HCT116 (cell line): ENCODE measurements around the gene CATSPERB. TPM values are rescaled to one million over a fixed set of nuclear protein-coding genes. Genes with fewer than 3 reads are reported as not detected.

Source experiments
- ATAC-seq: fragments of 200-7000 bp; cut with Tn5 transposase; 2 replicates; pipeline ENCODE4 v1.9.1; 2020; ENCODE audit warnings: mild to moderate bottlenecking, moderate library complexity
- BruUV-seq: library from RNA; stranded (reverse); fragments of 400-500 nt; replicated peaks from 2 replicates; lab custom pipeline; 2021; lab: Mats Ljungman, UMichigan
- CTCF ChIA-PET: fragments of 300-600 bp; sonication (Branson Sonifier 250); formaldehyde crosslinking; loops from one replicate; lab custom pipeline; 2021; ENCODE audit warnings: antibody characterized with exemption; lab: Charles Lee
- POLR2A ChIA-PET: fragments of 300-600, 350-600 bp; sonication (Branson Sonifier 250); formaldehyde crosslinking; loops from one replicate; lab custom pipeline; 2021; ENCODE audit warnings: antibody characterized with exemption; lab: Charles Lee
- RAD21 ChIA-PET, 2 experiments: fragments of 300-600 bp; sonication (Branson Sonifier 250); formaldehyde crosslinking; loops; one replicate each; lab custom pipeline; 2023; ENCODE audit warnings: low total read pairs in 2 of 2; ENCODE audit not compliant: uncharacterized antibody in 2 of 2, unreplicated experiment in 2 of 2, low non-redundant PET in 1 of 2; lab: Charles Lee
- DNase-seq: peaks from one replicate; pipeline ENCODE4 v3.0.0-alpha.2; 2010; ENCODE audit warnings: low read depth, low spot score
- H2AFZ ChIP-seq: fragments of 200-600 bp; shearing (Covaris generic), sonication (generic); 2 replicates; pipeline ENCODE4 v1.6.1; 2017; ENCODE audit warnings: low read depth, mixed run types, mixed read lengths, antibody characterized with exemption, low read length; ENCODE audit not compliant: poor library complexity, severe bottlenecking
- H3K27ac ChIP-seq: 2 replicates; pipeline ENCODE4 v1.5.1; 2012; ENCODE audit warnings: low read depth, low read length
- H3K27me3 ChIP-seq: fragments of 200-600 bp; sonication (generic); 2 replicates; pipeline ENCODE4 v1.6.1; 2016; ENCODE audit warnings: mixed run types, low read length, mixed read lengths; ENCODE audit not compliant: insufficient read depth
- H3K36me3 ChIP-seq, 2 experiments: fragments of 200-500 bp in 1 of 2; fragments of 200-600 bp in 1 of 2; sonication (Bioruptor generic) in 1 of 2; sonication (generic) in 1 of 2; 2 replicates each; pipeline versions ENCODE4 v1.5.1 to v1.6.1; 2014 to 2016; ENCODE audit warnings: low read length in 2 of 2, inconsistent platforms in 1 of 2, mixed read lengths in 1 of 2, mixed run types in 1 of 2; ENCODE audit not compliant: insufficient read depth in 2 of 2, control insufficient read depth in 1 of 2
- H3K4me1 ChIP-seq, 2 experiments: fragments of 200-600 bp in 1 of 2; sonication (generic) in 1 of 2; 2 replicates each; pipeline versions ENCODE4 v1.5.1 to v1.6.1; 2012 to 2017; ENCODE audit warnings: low read length in 2 of 2, inconsistent platforms in 1 of 2, mild to moderate bottlenecking in 1 of 2, mixed read lengths in 1 of 2, mixed run types in 1 of 2, moderate library complexity in 1 of 2; ENCODE audit not compliant: insufficient read depth in 2 of 2, control insufficient read depth in 1 of 2
- H3K4me2 ChIP-seq: fragments of 200-600 bp; sonication (generic); 2 replicates; pipeline ENCODE4 v1.6.1; 2017; ENCODE audit warnings: mixed run types, low read length, mixed read lengths
- H3K4me3 ChIP-seq, 2 experiments: fragments of 200-600 bp in 1 of 2; sonication (generic) in 1 of 2; replicated peaks in 1 of 2; 2 replicates each; pipeline ENCODE4 v1.5.1; 2011 to 2016; ENCODE audit warnings: low read length in 2 of 2, control low read depth in 1 of 2, low read depth in 1 of 2, mild to moderate bottlenecking in 1 of 2, mixed read lengths in 1 of 2, mixed run types in 1 of 2
- H3K79me2 ChIP-seq: fragments of 200-600 bp; sonication (generic); 2 replicates; pipeline ENCODE4 v1.6.1; 2017; ENCODE audit warnings: mild to moderate bottlenecking, mixed run types, low read length, moderate library complexity, mixed read lengths; ENCODE audit not compliant: insufficient read depth
- H3K9ac ChIP-seq: fragments of 200-600 bp; sonication (generic); 2 replicates; pipeline ENCODE4 v1.6.1; 2016; ENCODE audit warnings: low read length, mixed read lengths
- H3K9me2 ChIP-seq: fragments of 200-600 bp; sonication (generic), shearing (Covaris generic); 2 replicates; pipeline ENCODE4 v1.6.1; 2017; ENCODE audit warnings: mixed run types, mild to moderate bottlenecking, moderate library complexity; ENCODE audit not compliant: insufficient read depth
- H3K9me3 ChIP-seq, 2 experiments: fragments of 200-500 bp in 1 of 2; fragments of 200-600 bp in 1 of 2; sonication (Bioruptor generic) in 1 of 2; sonication (generic) in 1 of 2; 2 replicates each; pipeline ENCODE4 v1.6.1; 2014 to 2017; ENCODE audit warnings: low read length in 2 of 2, mixed read lengths in 2 of 2, inconsistent platforms in 1 of 2, low read depth in 1 of 2, mild to moderate bottlenecking in 1 of 2, mixed run types in 1 of 2, moderate library complexity in 1 of 2; ENCODE audit not compliant: control insufficient read depth in 1 of 2, insufficient read depth in 1 of 2
- H4K20me1 ChIP-seq: fragments of 200-600 bp; sonication (generic), shearing (Covaris generic); 2 replicates; pipeline ENCODE4 v1.6.1; 2017; ENCODE audit warnings: mixed run types, mild to moderate bottlenecking, moderate library complexity; ENCODE audit not compliant: insufficient read depth
- CBX3 ChIP-seq: IDR thresholded peaks from 2 replicates; pipeline ENCODE4 v1.6.1; 2012; ENCODE audit warnings: low read depth
- CTCF ChIP-seq, 3 experiments: fragments of 200-600 bp in 1 of 3; sonication (generic) in 1 of 3; IDR thresholded peaks in 2 of 3; conservative IDR thresholded peaks in 1 of 3; 2 replicates each; pipeline ENCODE4 v1.5.1; 2012 to 2017; ENCODE audit warnings: low read depth in 2 of 3, low read length in 2 of 3, antibody characterized with exemption in 1 of 3, borderline replicate concordance in 1 of 3, control low read depth in 1 of 3, mild to moderate bottlenecking in 1 of 3, mixed read lengths in 1 of 3, mixed run types in 1 of 3, moderate library complexity in 1 of 3; ENCODE audit not compliant: insufficient read depth in 1 of 3
- ELF1 ChIP-seq: IDR thresholded peaks from 2 replicates; pipeline ENCODE4 v1.6.1; 2012; ENCODE audit warnings: low read depth, borderline replicate concordance
- EZH2 ChIP-seq: fragments of 200-600 bp; sonication (generic); IDR thresholded peaks from 2 replicates; pipeline ENCODE4 v1.6.1; 2017; ENCODE audit warnings: antibody characterized with exemption, mixed run types
- EZH2phosphoT487 ChIP-seq: fragments of 200-600 bp; IDR thresholded peaks from 2 replicates; pipeline ENCODE4 v1.6.1; 2018; ENCODE audit warnings: antibody characterized with exemption, borderline replicate concordance
- FOSL1 ChIP-seq: IDR thresholded peaks from 2 replicates; pipeline ENCODE4 v1.6.1; 2012; ENCODE audit warnings: low read depth
- JUND ChIP-seq: IDR thresholded peaks from 2 replicates; pipeline ENCODE4 v1.6.1; 2012
- MAX ChIP-seq: IDR thresholded peaks from 2 replicates; pipeline ENCODE4 v1.6.1; 2012
- POLR2A ChIP-seq: IDR thresholded peaks from 2 replicates; pipeline ENCODE4 v1.7.0; 2011; ENCODE audit warnings: borderline replicate concordance; ENCODE audit not compliant: insufficient read depth, insufficient read length; ENCODE audit errors: extremely low read depth
- POLR2AphosphoS5 ChIP-seq: IDR thresholded peaks from 2 replicates; pipeline ENCODE4 v1.6.1; 2011; ENCODE audit warnings: mild to moderate bottlenecking, low read depth, low read length, moderate library complexity
- RAD21 ChIP-seq: IDR thresholded peaks from 2 replicates; pipeline ENCODE4 v1.6.1; 2012; ENCODE audit warnings: low read depth, mild to moderate bottlenecking
- SIN3A ChIP-seq: IDR thresholded peaks from 2 replicates; pipeline ENCODE4 v1.6.1; 2012; ENCODE audit warnings: low read depth
- SP1 ChIP-seq: IDR thresholded peaks from 2 replicates; pipeline ENCODE4 v1.6.1; 2012; ENCODE audit warnings: low read depth
- SRF ChIP-seq: IDR thresholded peaks from 2 replicates; pipeline ENCODE4 v1.6.1; 2012; ENCODE audit warnings: low read depth
- TCF7L2 ChIP-seq: IDR thresholded peaks from 2 replicates; pipeline ENCODE4 v1.7.0; 2011; ENCODE audit warnings: borderline replicate concordance, inconsistent platforms; ENCODE audit not compliant: insufficient read depth, insufficient read length; ENCODE audit errors: extremely low read depth
- YY1 ChIP-seq: IDR thresholded peaks from 2 replicates; pipeline ENCODE4 v1.6.1; 2011; ENCODE audit warnings: low read length, low read depth, moderate library complexity, mild to moderate bottlenecking; ENCODE audit not compliant: insufficient replicate concordance; ENCODE audit errors: extremely low read depth
- intact Hi-C: fragments of 100-400 bp; cut with micrococcal nuclease; formaldehyde crosslinking; loops from 2 replicates; pipeline ENCODE4 v1.10.0; 2022
- total RNA-seq: library from RNA; stranded (reverse); gene quantifications from one replicate; pipeline ENCODE4 v1.2.1, GENCODE V29; 2021; ENCODE audit not compliant: unreplicated experiment
- TF ChIP-seq, protein P1 (sequence below): IDR thresholded peaks from 2 replicates; pipeline ENCODE4 v1.6.1; 2012
- TF ChIP-seq, protein P2 (sequence below): IDR thresholded peaks from 2 replicates; pipeline ENCODE4 v1.6.1; 2011; ENCODE audit warnings: mild to moderate bottlenecking, low read length, moderate library complexity; ENCODE audit not compliant: insufficient replicate concordance; ENCODE audit errors: extremely low read depth

CATSPERB gene
- total RNA-seq, 1 experiment from 2014 or later, result 0.74 TPM

DNA sequence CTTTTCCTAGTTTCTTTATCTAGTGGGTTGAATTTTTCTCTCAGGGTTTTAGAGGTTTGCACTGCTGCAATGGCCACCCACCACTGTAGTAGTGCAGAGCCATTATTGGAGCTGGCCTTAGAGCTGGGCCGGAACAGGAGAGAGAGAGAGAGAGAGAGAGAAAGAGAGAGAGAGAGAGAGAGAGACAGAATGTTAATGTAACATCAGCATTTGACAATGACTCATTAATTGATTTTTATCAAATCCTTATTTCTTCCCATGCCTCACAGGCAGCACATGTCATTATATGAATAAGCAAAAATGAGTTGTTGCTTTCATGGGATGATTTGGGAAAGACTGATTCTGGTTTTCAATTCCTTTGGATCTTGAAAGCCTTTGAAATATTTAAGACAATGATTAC lies 145.5 kb downstream of the CATSPERB start:
- ChIA-PET POLR2A (no interaction called here), CTCF (no interaction called here), RAD21 (no interaction called here)
- no peaks in the 10 kb centered on the region for H3K9me2 ChIP-seq
- no peaks in the 10 kb centered on the region for H3K27me3 ChIP-seq
- TF ChIP-seq TCF7L2 (no peak), EZH2phosphoT487 (no peak), RAD21 (no peak), JUND (no peak), YY1 (no peak), POLR2AphosphoS5 (no peak), CBX3 (no peak)
- no peak overlapping the region for H3K9ac ChIP-seq
- H2AFZ ChIP-seq, result no peak overlapping the region
- ATAC-seq, result no peak
- DNase-seq, result no peak
- H3K4me3 ChIP-seq, result no peak overlapping the region
- intact Hi-C loops, result no loop called here
- no peaks in the 10 kb centered on the region for H3K9me3 ChIP-seq
- no peaks in the 10 kb centered on the region for H3K4me1 ChIP-seq
- no peak overlapping the region for H3K4me2 ChIP-seq
- no peak overlapping the region for H3K27ac ChIP-seq
- BruUV-seq, result no TSS peak
- no peaks in the 10 kb centered on the region for H3K36me3 ChIP-seq
- no peaks in the 10 kb centered on the region for H3K79me2 ChIP-seq
- no peaks in the 10 kb centered on the region for H4K20me1 ChIP-seq

GRCh38 chr14:91585856-91586255 lies 146.0 kb downstream of the CATSPERB start:
- Histone ChIP-seq H3K79me2 (no peaks in the 10 kb centered on the region), H3K9me2 (no peaks in the 10 kb centered on the region), H3K9me3 (no peaks in the 10 kb centered on the region), H4K20me1 (no peaks in the 10 kb centered on the region), H3K4me3 (no peak overlapping the region), H3K36me3 (no peaks in the 10 kb centered on the region), H3K27me3 (no peaks in the 10 kb centered on the region), H3K4me1 (no peaks in the 10 kb centered on the region), H3K4me2 (no peak overlapping the region), H3K27ac (no peak overlapping the region), H3K9ac (no peak overlapping the region), H2AFZ (no peak overlapping the region)
- RAD21 ChIA-PET, result no interaction called here
- POLR2A ChIA-PET, result no interaction called here
- BruUV-seq, result no TSS peak
- CTCF ChIA-PET, result no interaction called here
- ATAC-seq (no peak), DNase-seq (no peak)
- intact Hi-C loops, result no loop called here
- no peak for TF ChIP-seq CTCF (IDR thresholded peaks at IDR 0.05 in 2 of 3, conservative IDR thresholded peaks at IDR 0.05 in 1 of 3; ENCODE audit: borderline replicate concordance in 1 of 3, insufficient read depth in 1 of 3, low read depth in 2 of 3, low read length in 2 of 3)
- no peak for TF ChIP-seq POLR2A
- TF ChIP-seq, protein P1, sequence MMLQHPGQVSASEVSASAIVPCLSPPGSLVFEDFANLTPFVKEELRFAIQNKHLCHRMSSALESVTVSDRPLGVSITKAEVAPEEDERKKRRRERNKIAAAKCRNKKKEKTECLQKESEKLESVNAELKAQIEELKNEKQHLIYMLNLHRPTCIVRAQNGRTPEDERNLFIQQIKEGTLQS, result no peak
- TF ChIP-seq MAX, result no peak
- TF ChIP-seq SIN3A, result no peak
- no peak for TF ChIP-seq RAD21
- no peak for TF ChIP-seq ELF1
- TF ChIP-seq, protein P2, sequence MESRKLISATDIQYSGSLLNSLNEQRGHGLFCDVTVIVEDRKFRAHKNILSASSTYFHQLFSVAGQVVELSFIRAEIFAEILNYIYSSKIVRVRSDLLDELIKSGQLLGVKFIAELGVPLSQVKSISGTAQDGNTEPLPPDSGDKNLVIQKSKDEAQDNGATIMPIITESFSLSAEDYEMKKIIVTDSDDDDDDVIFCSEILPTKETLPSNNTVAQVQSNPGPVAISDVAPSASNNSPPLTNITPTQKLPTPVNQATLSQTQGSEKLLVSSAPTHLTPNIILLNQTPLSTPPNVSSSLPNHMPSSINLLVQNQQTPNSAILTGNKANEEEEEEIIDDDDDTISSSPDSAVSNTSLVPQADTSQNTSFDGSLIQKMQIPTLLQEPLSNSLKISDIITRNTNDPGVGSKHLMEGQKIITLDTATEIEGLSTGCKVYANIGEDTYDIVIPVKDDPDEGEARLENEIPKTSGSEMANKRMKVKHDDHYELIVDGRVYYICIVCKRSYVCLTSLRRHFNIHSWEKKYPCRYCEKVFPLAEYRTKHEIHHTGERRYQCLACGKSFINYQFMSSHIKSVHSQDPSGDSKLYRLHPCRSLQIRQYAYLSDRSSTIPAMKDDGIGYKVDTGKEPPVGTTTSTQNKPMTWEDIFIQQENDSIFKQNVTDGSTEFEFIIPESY, result no peak
- no peak for TF ChIP-seq EZH2phosphoT487
- no peak for TF ChIP-seq TCF7L2
- TF ChIP-seq FOSL1, result no peak
- no peak for TF ChIP-seq SP1
- TF ChIP-seq EZH2, result no peak
- no peak for TF ChIP-seq YY1
- no peak for TF ChIP-seq JUND
- TF ChIP-seq SRF, result no peak
